Activated T-cell treated with anti-CD3 and anti-CD28 coated beads, Interleukin-2, amount 50 U/mL, for 72 hours (primary cell): Measurements from ENCODE around the gene PNMT. TPM values are rescaled to one million over a fixed set of nuclear protein-coding genes. Genes with fewer than 3 reads are reported as not detected.

Experiments
- ATAC-seq, 2 donors: fragments of 150-1000 bp; cut with Tn5 transposase; replicated peaks in 1 of 2; 2 replicates each; pipeline ENCODE4 v1.10.0; 2021; ENCODE audit warnings: moderate library complexity in 2 of 2, mild to moderate bottlenecking in 1 of 2
- DNase-seq, 2 donors: peaks; one replicate each; pipeline ENCODE4 v3.0.0; 2021 to 2022; ENCODE audit warnings: mixed read lengths in 1 of 2
- H3K27ac Mint-ChIP-seq: one replicate; pipeline ENCODE4 v1.8.0; 2022; ENCODE audit warnings: mild to moderate bottlenecking, moderate library complexity, mixed read lengths
- H3K27me3 Mint-ChIP-seq: one replicate; pipeline ENCODE4 v1.8.0; 2022; ENCODE audit warnings: low read depth, mixed read lengths
- H3K36me3 Mint-ChIP-seq, 2 donors: one replicate each; pipeline ENCODE4 v1.8.0; 2022; ENCODE audit warnings: mixed read lengths in 2 of 2, mild to moderate bottlenecking in 1 of 2; ENCODE audit not compliant: insufficient read depth in 2 of 2
- H3K4me1 Mint-ChIP-seq: one replicate; pipeline ENCODE4 v1.8.0; 2022; ENCODE audit warnings: low read depth, mixed read lengths
- H3K4me3 Mint-ChIP-seq, 2 donors: one replicate each; pipeline ENCODE4 v1.8.0; 2022; ENCODE audit warnings: mild to moderate bottlenecking in 2 of 2, mixed read lengths in 2 of 2, moderate library complexity in 2 of 2
- H3K9me3 Mint-ChIP-seq, 2 donors: one replicate each; pipeline ENCODE4 v1.8.0; 2022; ENCODE audit warnings: mixed read lengths in 2 of 2
- total RNA-seq, 2 donors: library from RNA; stranded (reverse); gene quantifications; one replicate each; pipeline ENCODE4 v1.2.3, GENCODE V29; 2022

The PNMT gene
- total RNA-seq, 2 donors from 2014 or later = 0.41 to 0.67 TPM

GRCh38 chr17:39639043-39639442 lies 29.2 kb upstream of the PNMT start:
- no peaks in the 10 kb centered on the region for H3K27me3 Mint-ChIP-seq
- H3K4me1 Mint-ChIP-seq = peaks cover 61% of the 10 kb centered on the region
- no peak for ATAC-seq

GRCh38 chr17:39639566-39640458 lies 28.4 kb upstream of the PNMT start:
- Mint-ChIP-seq H3K9me3 (no peaks in the 10 kb centered on the region), H3K36me3 (no peaks in the 10 kb centered on the region), H3K4me3 (no peak overlapping the region), H3K27me3 (no peaks in the 10 kb centered on the region), H3K4me1 (peaks cover 69% of the 10 kb centered on the region), H3K27ac (no peak overlapping the region)
- DNase-seq (no peak), ATAC-seq (no peak)

More at GRCh38 chr17:39639043-39639442, 29.2 kb upstream of the PNMT start:
- DNase-seq = no peak
- Mint-ChIP-seq H3K27ac (peak overlapping the region; percentile 36), H3K36me3 (no peaks in the 10 kb centered on the region), H3K4me3 (peak overlapping the region in 1 of 2 donors; percentile 6), H3K9me3 (no peaks in the 10 kb centered on the region)

- Mint-ChIP-seq H3K27me3 (no peaks in the 10 kb centered on the region), H3K4me3 (no peak overlapping the region), H3K27ac (peak overlapping the region; percentile 25), H3K36me3 (no peaks in the 10 kb centered on the region), H3K9me3 (no peaks in the 10 kb centered on the region), H3K4me1 (peaks cover 71% of the 10 kb centered on the region)
- no peak for DNase-seq
- ATAC-seq = no peak
Measured at GRCh38 chr17:39640591-39641031, 27.6 kb upstream of the PNMT start.

- Mint-ChIP-seq H3K4me3 (no peak overlapping the region), H3K27ac (no peak overlapping the region), H3K27me3 (no peaks in the 10 kb centered on the region), H3K4me1 (peaks cover 69% of the 10 kb centered on the region), H3K9me3 (no peaks in the 10 kb centered on the region), H3K36me3 (no peaks in the 10 kb centered on the region)
- no peak for ATAC-seq
- no peak for DNase-seq
Measured at GRCh38 chr17:39641097-39641496, 27.2 kb upstream of the PNMT start.

- no peaks in the 10 kb centered on the region for H3K27me3 Mint-ChIP-seq
- H3K4me3 Mint-ChIP-seq = no peak overlapping the region
- H3K9me3 Mint-ChIP-seq = no peaks in the 10 kb centered on the region
- DNase-seq (no peak), ATAC-seq (no peak)
- peaks cover 63% of the 10 kb centered on the region for H3K4me1 Mint-ChIP-seq
- H3K36me3 Mint-ChIP-seq = no peaks in the 10 kb centered on the region
- H3K27ac Mint-ChIP-seq = no peak overlapping the region
Measured at GRCh38 chr17:39641883-39642282, 26.4 kb upstream of the PNMT start.

GRCh38 chr17:39642291-39643074 lies 25.8 kb upstream of the PNMT start:
- ATAC-seq = no peak
- H3K9me3 Mint-ChIP-seq = no peaks in the 10 kb centered on the region
- H3K36me3 Mint-ChIP-seq = no peaks in the 10 kb centered on the region
- DNase-seq = no peak
- H3K4me1 Mint-ChIP-seq = peaks cover 63% of the 10 kb centered on the region
- no peak overlapping the region for H3K4me3 Mint-ChIP-seq
- no peaks in the 10 kb centered on the region for H3K27me3 Mint-ChIP-seq
- peak overlapping the region; percentile 2 for H3K27ac Mint-ChIP-seq

GRCh38 chr17:39643271-39643670 lies 25.0 kb upstream of the PNMT start:
- no peaks in the 10 kb centered on the region for H3K9me3 Mint-ChIP-seq
- DNase-seq (no peak), ATAC-seq (peak in 1 of 2 donors; percentile 26)
- no peaks in the 10 kb centered on the region for H3K27me3 Mint-ChIP-seq
- no peaks in the 10 kb centered on the region for H3K36me3 Mint-ChIP-seq
- peaks cover 56% of the 10 kb centered on the region for H3K4me1 Mint-ChIP-seq
- no peak overlapping the region for H3K4me3 Mint-ChIP-seq
- peak overlapping the region; percentile 2 for H3K27ac Mint-ChIP-seq

GRCh38 chr17:39647256-39647655 lies 21.0 kb upstream of the PNMT start:
- H3K9me3 Mint-ChIP-seq = no peaks in the 10 kb centered on the region

GRCh38 chr17:39648616-39649366 lies 19.5 kb upstream of the PNMT start:
- Mint-ChIP-seq H3K9me3 (no peaks in the 10 kb centered on the region), H3K4me3 (no peak overlapping the region), H3K4me1 (peaks cover 43% of the 10 kb centered on the region), H3K27ac (no peak overlapping the region), H3K36me3 (no peaks in the 10 kb centered on the region), H3K27me3 (no peaks in the 10 kb centered on the region)
- no peak for ATAC-seq
- DNase-seq = no peak

More at GRCh38 chr17:39647256-39647655, 21.0 kb upstream of the PNMT start:
- Mint-ChIP-seq H3K27me3 (no peaks in the 10 kb centered on the region), H3K4me1 (peaks cover 52% of the 10 kb centered on the region), H3K27ac (no peak overlapping the region), H3K36me3 (no peaks in the 10 kb centered on the region), H3K4me3 (no peak overlapping the region)
- no peak for ATAC-seq
- DNase-seq = no peak

- Mint-ChIP-seq H3K4me3 (no peak overlapping the region), H3K4me1 (peaks cover 36% of the 10 kb centered on the region), H3K36me3 (no peaks in the 10 kb centered on the region), H3K27ac (peak overlapping the region; percentile 38), H3K27me3 (no peaks in the 10 kb centered on the region), H3K9me3 (no peaks in the 10 kb centered on the region)
- ATAC-seq = no peak
- no peak for DNase-seq
Measured at GRCh38 chr17:39650121-39650579, 18.1 kb upstream of the PNMT start.

GRCh38 chr17:39651923-39652586 lies 16.2 kb upstream of the PNMT start:
- DNase-seq (no peak), ATAC-seq (no peak)
- Mint-ChIP-seq H3K9me3 (no peaks in the 10 kb centered on the region), H3K36me3 (peaks cover 0 to 4% of the 10 kb centered on the region in 2 donors), H3K27ac (no peak overlapping the region), H3K27me3 (no peaks in the 10 kb centered on the region), H3K4me3 (no peak overlapping the region), H3K4me1 (peaks cover 36% of the 10 kb centered on the region)

- H3K36me3 Mint-ChIP-seq = peaks cover 0 to 4% of the 10 kb centered on the region in 2 donors
- peaks cover 36% of the 10 kb centered on the region for H3K4me1 Mint-ChIP-seq
- ATAC-seq = no peak
- H3K4me3 Mint-ChIP-seq = no peak overlapping the region
- H3K27ac Mint-ChIP-seq = no peak overlapping the region
- H3K9me3 Mint-ChIP-seq = no peaks in the 10 kb centered on the region
- DNase-seq = no peak
- H3K27me3 Mint-ChIP-seq = no peaks in the 10 kb centered on the region
Measured at GRCh38 chr17:39652587-39653315, 15.5 kb upstream of the PNMT start.
